ENCODE data around the gene PYM1. TPM values are rescaled to one million over a fixed set of nuclear protein-coding genes. Genes with fewer than 3 reads are reported as not detected.

PYM1 gene
- total RNA-seq (2014; rRNA removed; shearing (Covaris generic)), result 36.1 and 47.4 TPM in 2 replicates

GRCh38 chr12:55927588-55928502 is at the start of gene PYM1:
Gene PYM1, minus strand, starts transcription at chr12:55927894. Its CDS starts 133 bp downstream, at chr12:55927761.
- peak; percentile 48 for DNase-seq (ENCODE audit: low spot score)

GRCh38 chr12:55974308-55974730 is 46.6 kb upstream of the PYM1 start:
- DNase-seq (ENCODE audit: low spot score), result no peak

GRCh38 chr12:55973599-55974307 is 46.1 kb upstream of the PYM1 start, which contains the start of gene RAB5B:
Gene RAB5B, plus strand, starts transcription at chr12:55974078. Its CDS starts 12,883 bp downstream, at chr12:55986961.
- peak; percentile 100 for DNase-seq (ENCODE audit: low spot score)

GRCh38 chr12:55972911-55973598 is 45.4 kb upstream of the PYM1 start:
- DNase-seq (ENCODE audit: low spot score), result no peak

GRCh38 chr12:55972456-55972855 is 44.8 kb upstream of the PYM1 start:
- DNase-seq (ENCODE audit: low spot score), result no peak

- no peak for DNase-seq (ENCODE audit: low spot score)
Observed at GRCh38 chr12:55972042-55972441, 44.3 kb upstream of the PYM1 start.

GRCh38 chr12:55970775-55971174 is 43.1 kb upstream of the PYM1 start:
- no peak for DNase-seq (ENCODE audit: low spot score)

GRCh38 chr12:55969356-55969755 is 41.7 kb upstream of the PYM1 start:
- no peak for DNase-seq (ENCODE audit: low spot score)

- DNase-seq (ENCODE audit: low spot score), result peak; percentile 66
Observed at GRCh38 chr12:55966408-55967281, 39.0 kb upstream of the PYM1 start, which contains the start of gene CDK2. Gene CDK2, plus strand, starts transcription at chr12:55966830. Its CDS starts 179 bp downstream, at chr12:55967009.

GRCh38 chr12:55965941-55966407 is 38.3 kb upstream of the PYM1 start, which contains the start of gene PMEL:
Gene PMEL, minus strand, starts transcription at chr12:55966042. Its CDS starts 31 bp downstream, at chr12:55966011.
- DNase-seq (ENCODE audit: low spot score), result no peak

- DNase-seq (ENCODE audit: low spot score), result no peak
Observed at GRCh38 chr12:55965240-55965639, 37.5 kb upstream of the PYM1 start.

- DNase-seq (ENCODE audit: low spot score), result no peak
Observed at GRCh38 chr12:55963760-55964159, 36.1 kb upstream of the PYM1 start.

- no peak for DNase-seq (ENCODE audit: low spot score)
Observed at GRCh38 chr12:55957106-55957859, 29.6 kb upstream of the PYM1 start.

- DNase-seq (ENCODE audit: low spot score), result no peak
Observed at GRCh38 chr12:55955800-55956508, 28.3 kb upstream of the PYM1 start.

- no peak for DNase-seq (ENCODE audit: low spot score)
Observed at GRCh38 chr12:55955344-55955743, 27.6 kb upstream of the PYM1 start.

GRCh38 chr12:55946553-55946952 is 18.9 kb upstream of the PYM1 start:
- DNase-seq (ENCODE audit: low spot score), result no peak

- no peak for DNase-seq (ENCODE audit: low spot score)
Observed at GRCh38 chr12:55942577-55943136, 15.0 kb upstream of the PYM1 start.

GRCh38 chr12:55942055-55942454 is 14.4 kb upstream of the PYM1 start:
- DNase-seq (ENCODE audit: low spot score), result no peak

Measured in H4 (cell line).